Activated CD4-positive, CD25-positive, alpha-beta regulatory T cell (primary cell): ENCODE data around the gene NF1.
"Not testable (repeated sequence)": the region's sequence is repeated elsewhere in the genome, so short reads cannot be mapped to it uniquely, and the experiment has no call there.

ENCODE experiments used
- DNase-seq, 4 experiments: peaks; one replicate each; lab custom pipeline; 2025; lab: John Stamatoyannopoulos, UW

Gene NF1

DNA sequence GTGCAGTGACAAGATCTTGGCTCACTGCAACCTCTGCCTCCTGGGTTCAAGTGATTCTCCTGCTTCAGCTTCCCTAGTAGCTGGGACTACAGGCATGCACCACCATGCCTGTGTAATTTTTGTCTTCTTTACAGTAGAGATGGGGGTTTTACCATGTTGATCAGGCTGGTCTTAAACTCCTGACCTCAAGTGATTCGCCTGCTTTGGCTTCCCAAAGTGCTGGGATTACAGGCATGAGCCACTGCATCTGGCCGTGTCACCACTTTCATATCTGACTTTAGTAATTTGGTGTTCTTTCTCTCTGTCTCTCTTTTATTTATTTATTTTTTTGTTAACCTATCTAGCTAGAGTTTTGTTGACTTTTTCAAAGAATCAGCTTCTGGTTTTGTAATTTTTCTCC, 103.9 kb downstream of the NF1 start:
- not testable (repeated sequence) for DNase-seq

DNA sequence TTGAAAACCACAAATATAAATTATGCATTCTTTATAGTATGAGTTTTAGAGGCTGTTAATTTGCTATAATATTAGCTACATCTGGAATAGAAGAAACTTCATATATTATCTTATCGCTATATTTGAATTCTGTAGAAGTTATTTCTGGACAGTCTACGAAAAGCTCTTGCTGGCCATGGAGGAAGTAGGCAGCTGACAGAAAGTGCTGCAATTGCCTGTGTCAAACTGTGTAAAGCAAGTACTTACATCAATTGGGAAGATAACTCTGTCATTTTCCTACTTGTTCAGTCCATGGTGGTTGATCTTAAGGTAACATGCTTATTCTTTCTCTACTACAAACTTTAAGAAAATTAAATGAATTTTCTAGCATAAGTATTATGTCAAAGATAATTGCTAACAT, 105.5 kb downstream of the NF1 start:
- DNase-seq, result no peak

DNA sequence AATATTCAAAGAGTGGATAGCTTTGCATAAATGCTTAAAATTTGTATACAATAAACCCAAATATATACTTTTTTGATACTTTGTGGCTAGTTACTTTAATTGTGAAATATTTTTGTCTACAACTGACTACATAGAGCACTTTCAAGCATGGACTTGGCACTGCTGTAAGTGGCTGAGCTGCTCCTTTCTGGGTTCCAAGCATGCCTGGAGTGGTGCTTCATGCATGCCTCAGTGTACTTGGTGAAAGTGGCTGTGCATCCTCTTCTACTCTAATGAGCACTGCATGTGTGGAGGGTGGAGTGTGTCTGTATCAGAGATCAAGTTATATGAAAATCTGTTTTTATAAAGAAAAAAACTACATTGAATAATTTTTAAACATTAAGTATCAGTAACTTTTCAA, 108.2 kb downstream of the NF1 start:
- DNase-seq, result no peak

DNA sequence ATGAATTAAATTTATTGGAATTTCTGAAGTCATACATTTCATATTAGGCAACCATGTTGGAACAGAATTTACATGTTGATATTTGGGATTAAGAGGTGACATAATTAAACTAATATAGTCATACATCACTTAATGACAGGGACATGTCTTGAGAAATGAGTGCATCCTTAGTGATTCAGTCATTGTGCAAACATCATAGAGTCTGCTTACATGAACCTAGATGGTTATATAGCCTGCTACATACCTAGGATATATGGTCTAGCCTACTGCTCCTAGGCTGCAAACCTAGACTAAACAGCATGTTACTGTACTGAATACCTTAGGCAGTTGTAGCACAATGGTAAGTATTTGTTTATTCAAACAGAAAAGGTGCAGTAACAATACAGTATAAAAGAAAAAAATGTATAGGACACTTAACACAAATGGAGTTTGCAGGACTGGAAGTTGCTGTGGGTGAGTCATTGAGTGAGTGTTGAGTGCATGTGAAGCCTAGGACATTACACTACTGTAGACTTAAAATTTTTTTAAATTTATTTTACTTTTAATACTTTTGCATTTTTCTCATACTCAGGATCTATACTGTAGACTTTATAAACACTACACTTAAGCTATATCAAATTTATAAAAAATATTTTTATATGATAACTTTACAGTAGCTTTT, 116.7 kb downstream of the NF1 start:
- no peak for DNase-seq

DNA sequence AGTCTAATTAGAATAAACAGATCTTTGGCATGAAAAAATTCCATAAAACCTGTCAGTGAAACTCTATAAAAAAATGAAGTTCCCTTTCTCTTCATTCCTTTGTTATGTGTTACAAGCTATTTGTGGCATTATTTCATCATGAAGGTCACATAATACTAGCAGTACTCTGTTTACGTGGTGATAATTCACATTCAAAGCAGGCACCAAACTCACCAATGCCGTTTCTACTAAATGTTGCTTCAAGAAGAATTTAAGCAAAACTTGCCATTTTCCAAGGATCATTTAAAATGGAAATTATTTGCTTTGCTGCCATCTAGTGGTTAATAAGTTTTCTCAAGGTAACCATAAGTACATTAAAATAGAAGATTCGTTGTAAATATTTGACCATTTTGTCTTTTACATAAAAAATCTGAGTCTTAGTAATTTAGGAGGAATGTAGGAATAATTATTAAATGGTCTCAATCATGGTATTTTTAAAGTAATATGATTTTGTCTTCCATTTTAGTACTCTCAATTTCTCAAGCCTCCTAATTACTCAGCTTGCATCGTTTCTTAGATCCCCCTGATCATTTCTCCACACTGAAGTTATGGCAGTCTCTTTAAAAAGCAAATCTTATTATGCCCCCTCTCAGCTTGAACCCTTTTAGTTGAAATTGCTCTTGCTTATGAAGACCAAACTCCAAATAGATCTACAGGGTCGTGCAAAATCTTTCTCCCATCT, 121.4 kb downstream of the NF1 start:
- DNase-seq, result no peak

DNA sequence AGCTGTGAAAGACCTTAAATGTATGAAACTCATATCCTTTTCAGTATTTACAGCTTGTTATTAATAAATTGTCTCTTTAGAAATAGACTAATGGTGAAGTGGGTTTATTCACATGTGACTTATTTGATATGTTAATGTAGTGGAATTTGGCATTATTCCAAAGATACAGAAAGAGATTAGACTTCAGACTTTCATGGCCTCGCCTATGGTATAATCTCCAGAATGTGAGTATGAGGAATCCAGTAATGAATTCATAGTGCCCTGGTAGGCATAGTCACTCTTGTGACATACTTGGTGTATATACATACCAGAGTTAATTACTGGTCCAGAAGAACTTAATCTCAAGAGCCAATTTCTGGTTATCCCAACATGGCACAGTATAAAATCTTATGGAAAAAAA, 129.6 kb downstream of the NF1 start:
- DNase-seq, result no peak

DNA sequence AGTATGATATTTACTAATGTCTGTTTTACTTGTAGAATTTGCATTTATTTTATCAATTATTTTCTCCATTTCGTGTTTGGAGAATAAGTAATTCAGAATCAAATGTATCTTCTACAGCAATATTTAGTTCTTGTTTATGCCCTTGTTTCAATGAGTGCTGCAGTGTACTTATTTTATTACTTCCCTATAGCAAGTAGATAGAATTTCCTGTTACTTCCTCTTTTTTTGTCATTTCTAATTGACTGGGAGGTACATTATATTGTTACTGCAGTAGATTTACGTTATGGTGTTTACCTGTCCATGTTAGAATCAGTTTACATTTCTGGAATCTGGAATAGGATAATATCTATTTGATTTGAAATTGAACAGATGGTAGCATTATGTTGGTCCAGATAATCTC, 131.1 kb downstream of the NF1 start:
- no peak for DNase-seq

DNA sequence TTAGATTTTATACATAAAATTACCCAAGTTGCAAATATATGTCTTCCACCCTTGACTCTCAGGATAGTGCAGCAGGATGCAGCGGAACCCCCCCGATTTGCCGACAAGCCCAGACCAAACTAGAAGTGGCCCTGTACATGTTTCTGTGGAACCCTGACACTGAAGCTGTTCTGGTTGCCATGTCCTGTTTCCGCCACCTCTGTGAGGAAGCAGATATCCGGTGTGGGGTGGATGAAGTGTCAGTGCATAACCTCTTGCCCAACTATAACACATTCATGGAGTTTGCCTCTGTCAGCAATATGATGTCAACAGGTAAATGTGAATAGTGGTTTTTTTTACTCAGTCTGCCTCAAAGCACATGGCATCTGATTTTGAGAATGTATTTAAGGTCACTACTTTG, 131.6 kb downstream of the NF1 start:
- DNase-seq, result no peak

DNA sequence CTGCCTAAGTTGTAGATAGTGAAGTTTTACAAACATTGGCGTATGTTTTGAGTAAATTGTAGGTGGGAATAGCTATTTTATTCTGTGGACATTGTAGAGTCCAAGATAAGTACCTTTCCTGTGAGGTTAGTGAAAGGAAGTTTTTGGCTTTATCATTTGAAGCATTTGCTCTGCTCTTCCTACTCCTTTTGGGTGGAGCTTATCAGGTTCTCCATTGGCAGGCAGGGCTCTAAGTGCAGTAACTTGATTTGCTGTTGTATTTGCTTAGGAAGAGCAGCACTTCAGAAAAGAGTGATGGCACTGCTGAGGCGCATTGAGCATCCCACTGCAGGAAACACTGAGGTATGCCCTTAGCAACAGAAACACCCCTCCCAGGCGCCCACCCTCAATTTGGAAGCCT, 132.2 kb downstream of the NF1 start:
- no peak for DNase-seq

DNA sequence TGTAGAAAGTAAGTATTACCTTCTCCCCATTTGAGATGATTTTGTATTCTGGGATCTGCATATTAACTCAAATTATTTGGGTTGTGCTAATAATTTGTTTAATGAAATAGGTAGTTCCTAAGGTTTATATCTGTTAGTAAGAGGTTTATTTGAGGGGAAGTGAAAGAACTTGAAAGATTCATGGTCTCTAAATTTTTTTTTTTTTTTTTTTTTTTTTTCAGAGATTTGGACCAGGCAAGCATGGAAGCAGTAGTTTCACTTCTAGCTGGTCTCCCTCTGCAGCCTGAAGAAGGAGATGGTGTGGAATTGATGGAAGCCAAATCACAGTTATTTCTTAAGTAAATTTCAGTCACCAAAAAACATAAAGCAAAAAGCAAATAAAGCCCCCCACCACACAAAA, 137.1 kb downstream of the NF1 start:
- DNase-seq, result no peak

DNA sequence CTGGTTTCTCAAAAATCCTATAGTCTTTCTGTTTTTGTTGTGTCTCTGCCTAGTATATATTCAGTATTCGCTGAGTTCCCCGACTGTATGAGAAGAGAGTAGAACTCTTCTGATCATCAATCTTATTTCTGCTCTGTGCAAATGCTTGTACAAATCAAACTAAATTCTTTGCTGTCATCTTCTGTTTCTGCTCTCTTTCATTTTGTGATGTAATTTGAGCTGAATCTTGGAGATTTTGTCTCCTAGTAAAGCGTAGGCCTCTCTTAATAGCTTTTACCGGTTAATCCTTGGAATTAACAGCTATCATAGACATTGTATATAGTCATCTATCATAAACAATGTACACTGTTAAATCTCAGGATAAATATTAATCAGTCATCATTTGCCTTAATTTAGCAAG, 140.3 kb downstream of the NF1 start:
- DNase-seq, result no peak

DNA sequence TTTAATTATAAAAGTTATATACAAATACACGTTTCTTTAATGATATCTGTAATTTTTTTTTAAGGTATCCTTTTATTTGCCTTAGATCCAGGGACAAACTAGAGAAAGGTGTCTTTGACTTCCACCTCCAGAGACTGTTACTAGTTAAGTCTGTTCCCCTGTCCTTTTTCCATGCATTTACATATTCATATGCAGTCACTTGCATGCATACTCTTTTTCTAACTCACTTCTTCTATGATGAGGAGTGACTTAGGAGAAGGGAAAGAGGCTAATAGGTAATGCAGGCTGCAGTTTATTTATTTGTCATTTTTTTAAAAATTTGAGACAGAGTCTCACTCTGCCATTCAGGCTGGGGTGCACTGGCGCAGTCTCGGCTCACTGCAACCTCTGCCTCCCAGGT, 141.4 kb downstream of the NF1 start:
- DNase-seq, result no peak

DNA sequence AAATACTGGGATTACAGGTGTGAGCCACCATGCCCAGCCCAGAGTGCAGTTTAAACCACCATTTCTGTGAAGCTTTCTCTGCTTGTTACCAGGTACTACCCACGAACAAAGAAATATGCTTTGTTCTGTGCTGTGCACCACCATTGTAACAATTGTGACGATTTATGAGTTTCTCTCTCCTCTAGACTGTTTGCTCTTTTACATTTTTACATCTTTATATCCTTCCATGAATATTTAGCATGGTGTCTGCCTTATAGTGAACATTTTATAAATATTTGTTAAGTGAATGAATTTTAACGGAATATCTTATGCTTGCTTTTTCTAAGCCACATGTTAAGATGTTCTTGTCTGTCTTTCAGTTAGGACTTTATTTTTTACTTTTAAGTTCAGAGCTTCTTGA, 141.9 kb downstream of the NF1 start:
- no peak for DNase-seq

DNA sequence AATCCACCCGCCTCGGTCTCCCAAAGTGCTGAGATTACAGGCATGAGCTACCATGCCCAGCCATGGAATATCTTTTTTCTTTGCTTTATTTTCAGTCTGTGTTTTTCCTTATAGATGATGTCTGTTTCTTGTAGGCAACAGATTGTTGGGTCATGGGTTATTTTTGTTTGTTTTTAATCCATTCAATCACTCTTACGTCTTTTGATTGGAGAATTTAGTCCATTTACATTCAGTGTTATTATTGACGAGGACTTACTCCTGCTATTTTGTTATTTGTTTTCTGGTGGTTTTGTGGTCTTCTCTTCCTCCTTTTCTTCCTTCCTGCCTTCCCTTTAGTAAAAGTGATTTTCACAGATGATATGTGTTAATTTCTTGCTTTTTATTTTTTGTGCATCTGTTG, 146.3 kb downstream of the NF1 start:
- DNase-seq, result no peak

DNA sequence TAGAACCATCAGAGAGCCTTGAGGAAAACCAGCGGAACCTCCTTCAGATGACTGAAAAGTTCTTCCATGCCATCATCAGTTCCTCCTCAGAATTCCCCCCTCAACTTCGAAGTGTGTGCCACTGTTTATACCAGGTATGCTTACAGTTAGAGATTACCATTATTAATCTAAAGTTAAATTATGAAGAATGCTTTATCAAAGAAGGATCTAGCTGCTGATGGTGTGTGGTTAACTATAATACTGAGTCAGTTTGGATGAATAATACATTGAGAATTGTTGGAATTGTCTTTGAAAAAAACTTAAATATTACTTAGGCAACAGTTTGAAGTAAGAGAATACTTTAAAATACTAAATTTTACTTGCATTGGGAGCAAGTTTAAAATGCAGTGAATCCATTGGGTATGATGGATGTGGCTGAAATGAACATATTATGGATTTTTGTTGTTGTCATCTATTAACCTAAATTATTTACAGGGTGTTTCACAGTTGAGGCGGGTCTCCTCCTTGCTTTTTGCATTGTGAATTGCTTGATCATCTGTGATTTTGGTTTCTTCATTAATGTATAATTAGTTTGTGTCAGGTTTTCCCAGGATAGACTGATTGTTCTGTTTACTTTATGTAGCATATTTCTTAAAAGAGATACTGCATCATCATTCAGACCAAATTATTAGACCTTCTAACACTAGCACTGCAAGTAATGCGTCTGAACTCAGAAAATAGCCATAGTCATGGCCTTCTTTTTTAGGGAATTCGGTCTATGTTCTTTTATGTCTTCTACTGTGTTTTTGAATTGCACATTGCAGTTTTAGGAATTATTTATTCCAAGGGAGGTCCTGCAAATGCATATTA, 154.4 kb downstream of the NF1 start:
- DNase-seq, result no peak

DNA sequence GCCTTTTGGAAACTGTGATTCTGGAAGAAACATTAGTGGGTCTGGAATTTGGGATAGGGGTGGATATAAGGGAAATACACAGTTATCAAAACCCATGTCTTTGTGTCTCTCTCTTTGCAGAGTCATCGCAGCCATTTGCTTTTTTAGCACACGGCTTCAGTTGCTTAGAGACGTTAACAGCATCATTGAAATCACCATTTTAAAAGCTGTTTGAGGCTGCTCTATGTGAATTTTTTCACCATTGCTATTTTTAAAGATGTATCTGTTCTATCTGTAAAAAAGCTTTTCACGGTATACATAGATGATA, 155.0 kb downstream of the NF1 start:
- DNase-seq, result no peak

DNA sequence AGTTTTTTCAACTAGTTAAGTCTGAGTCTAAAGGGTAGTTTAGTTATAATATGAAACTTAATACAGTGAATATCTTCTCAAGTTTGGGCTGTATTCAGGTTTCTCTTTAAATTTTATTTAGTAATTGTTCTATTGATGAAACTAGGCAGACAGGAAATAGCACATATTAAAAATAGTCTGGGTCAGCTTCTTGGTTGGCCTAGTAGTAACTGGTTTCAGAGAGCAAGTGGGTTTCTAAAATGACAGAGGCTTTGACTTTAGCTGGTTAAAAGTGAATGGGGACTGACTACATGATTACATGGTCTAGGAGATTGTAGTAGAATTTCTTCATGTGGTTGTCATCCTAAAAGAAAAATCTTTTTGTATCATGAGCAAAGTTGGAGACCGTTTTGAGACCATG, 155.5 kb downstream of the NF1 start:
- DNase-seq, result no peak

DNA sequence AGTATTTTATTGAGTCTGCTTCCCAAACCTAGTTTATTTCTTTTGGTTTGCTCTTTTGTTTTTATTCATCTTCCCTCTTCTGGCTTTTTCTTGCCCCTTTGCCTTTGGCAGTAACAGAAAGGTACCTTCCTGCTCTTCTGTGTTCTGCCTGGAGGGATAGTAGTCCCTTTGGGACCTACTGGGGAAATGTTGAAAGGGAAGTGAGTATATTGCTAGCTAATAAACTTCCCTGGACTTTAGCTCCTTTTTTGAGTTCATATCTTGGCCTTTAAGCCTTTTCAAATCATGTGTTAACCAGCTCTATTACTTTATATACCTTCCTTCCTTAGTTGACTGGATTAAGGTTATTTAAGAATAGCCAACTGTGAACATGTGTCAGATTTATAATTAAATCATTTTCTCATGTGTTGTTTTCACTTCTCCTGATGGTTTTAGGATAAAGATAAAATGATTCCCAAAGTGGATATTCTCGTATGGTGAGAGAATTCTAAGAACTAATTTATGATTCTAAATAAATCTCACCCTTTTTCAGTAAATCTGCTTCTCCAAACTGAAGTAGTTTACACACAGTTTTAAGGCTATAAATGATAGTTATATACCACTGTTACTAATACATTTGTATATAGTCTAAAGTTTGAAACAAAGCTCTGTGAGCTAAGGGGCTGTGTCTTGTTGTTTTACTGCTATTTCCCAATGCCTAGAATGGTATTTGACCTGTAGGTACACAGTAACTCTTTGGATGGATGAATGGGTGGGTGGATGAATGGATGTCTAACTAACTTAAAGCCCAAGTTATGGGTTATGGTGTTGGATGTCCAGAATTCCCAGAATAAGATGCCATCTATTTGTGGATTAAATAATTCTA, 156.6 kb downstream of the NF1 start:
- no peak for DNase-seq

DNA sequence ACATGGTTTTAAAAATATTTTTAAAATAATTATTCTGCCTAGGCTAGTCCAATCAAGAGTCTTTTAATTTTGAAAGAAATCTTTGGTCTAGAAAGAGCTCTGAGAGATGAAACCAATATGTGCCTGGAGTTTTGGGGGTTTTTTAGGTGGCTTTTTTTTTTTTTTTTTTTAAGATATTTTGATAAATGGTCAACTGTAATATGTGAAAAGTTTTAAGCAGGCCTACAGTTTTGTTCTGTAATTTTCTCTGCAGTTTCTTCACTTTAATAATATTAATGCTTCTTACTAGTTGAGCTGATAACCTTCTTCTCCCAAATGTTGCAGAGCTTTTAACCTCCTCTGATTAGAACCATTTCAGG, 157.2 kb downstream of the NF1 start:
- no peak for DNase-seq

DNA sequence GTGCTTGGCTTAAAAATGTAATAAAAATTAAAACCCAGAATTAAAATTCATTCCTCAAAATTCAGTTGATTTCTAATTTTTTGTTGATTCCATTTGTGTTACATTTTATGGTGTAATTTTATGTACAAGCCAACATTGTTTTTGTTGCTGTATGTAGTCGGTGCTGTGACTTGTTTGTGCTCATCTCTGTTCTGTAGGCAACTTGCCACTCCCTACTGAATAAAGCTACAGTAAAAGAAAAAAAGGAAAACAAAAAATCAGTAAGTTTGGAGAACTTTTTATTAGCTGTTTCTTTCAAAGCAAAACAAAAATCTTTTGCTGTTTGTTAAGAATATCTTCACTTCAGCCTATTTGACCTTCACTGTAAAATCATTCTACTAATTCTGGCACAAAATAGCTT, 158.0 kb downstream of the NF1 start:
- no peak for DNase-seq

DNA sequence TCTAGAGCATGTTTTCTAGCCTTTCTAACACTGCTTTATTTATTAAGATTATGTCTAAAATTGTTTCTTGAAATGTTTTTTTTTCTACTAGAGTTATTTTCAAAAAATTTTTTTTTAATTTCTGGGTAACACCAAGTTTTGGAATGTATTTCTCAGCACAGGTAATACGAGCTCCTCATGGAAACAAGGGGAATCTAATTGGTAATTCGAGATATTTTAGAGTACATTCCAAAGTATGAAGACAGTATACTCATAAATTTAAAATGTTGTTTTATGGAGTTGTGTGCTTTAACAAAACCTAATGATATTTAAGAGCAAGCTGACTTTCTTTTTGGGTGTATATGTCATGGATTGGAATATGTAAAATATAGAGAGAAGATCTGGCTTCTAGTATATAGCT, 159.9 kb downstream of the NF1 start:
- no peak for DNase-seq

DNA sequence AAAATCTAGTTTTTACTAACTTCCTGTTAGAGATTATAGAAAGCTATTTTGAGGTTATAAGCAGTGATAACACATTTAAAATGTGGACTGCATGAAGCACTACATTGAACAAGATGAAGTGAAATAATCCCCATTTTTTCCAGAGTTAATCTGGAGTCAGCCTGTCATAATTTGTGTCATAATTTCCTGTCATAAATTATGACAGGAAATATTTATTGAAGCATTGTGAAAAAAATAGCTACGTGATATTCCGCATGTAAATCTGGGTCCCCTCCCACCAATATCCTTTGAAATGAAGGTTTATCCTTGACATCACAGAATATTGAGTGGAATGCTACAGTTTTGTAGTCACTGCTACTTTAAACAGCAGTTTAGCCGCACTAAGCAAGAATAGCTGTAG, 162.2 kb downstream of the NF1 start:
- no peak for DNase-seq

DNA sequence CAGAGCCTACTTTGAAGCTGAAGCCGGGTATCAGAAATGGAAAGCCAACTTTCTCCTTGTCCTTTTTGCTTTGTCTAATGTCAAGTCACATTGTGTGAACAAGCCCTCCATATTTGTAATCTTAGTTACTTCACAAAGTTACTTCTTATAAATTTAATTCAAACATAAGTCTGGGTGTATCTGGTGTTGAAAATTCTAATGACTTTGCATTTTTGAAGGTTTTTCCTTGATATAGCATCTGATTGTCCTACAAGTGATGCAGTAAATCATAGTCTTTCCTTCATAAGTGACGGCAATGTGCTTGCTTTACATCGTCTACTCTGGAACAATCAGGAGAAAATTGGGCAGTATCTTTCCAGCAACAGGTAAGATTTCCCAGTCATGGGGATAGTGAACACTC, 165.4 kb downstream of the NF1 start:
- no peak for DNase-seq
